ENCODE measurements around the gene STAP1.

- TF ChIP-seq CTCF (IDR thresholded peaks at IDR 0.05) (no peak), POLR2A (IDR thresholded peaks at IDR 0.05) (no peak)
These were observed 13.4 kb downstream of the STAP1 start for GRCh38 chr4:67571975-67572374.
